Mucosa of descending colon (tissue), 3 donors: ENCODE measurements around the gene AWAT1. TPM values are rescaled to one million over a fixed set of nuclear protein-coding genes. Genes with fewer than 3 reads are reported as not detected.
A peak's percentile ranks its signal among the peaks of the same experiment; 100 is the strongest.

Experiments
- ATAC-seq: fragments of 200-7000 bp; cut with Tn5 transposase; one replicate; pipeline ENCODE4 v1.9.1; 2020; ENCODE audit warnings: mild to moderate bottlenecking, moderate library complexity
- DNase-seq, 3 donors: peaks; one replicate each; pipeline ENCODE4 v3.0.0-alpha.2; 2020
- H3K36me3 ChIP-seq: fragments of 200-600 bp; one replicate; pipeline ENCODE4 v1.8.0; 2021; ENCODE audit warnings: low read depth, mild to moderate bottlenecking
- H3K4me1 ChIP-seq: fragments of 200-600 bp; one replicate; pipeline ENCODE4 v1.8.0; 2021; ENCODE audit warnings: low read depth, mild to moderate bottlenecking
- H3K4me3 ChIP-seq: fragments of 200-600 bp; one replicate; pipeline ENCODE4 v1.8.0; 2021; ENCODE audit warnings: mild to moderate bottlenecking
- H3K9me3 ChIP-seq: fragments of 200-600 bp; one replicate; pipeline ENCODE4 v1.8.0; 2021; ENCODE audit warnings: mild to moderate bottlenecking
- CTCF ChIP-seq: fragments of 200-600 bp; IDR thresholded peaks from one replicate; pipeline ENCODE4 v1.8.0; 2022; ENCODE audit warnings: antibody characterized with exemption, mild to moderate bottlenecking
- intact Hi-C, 2 donors: fragments of 100-400 bp; cut with DNase I in 1 of 2; cut with micrococcal nuclease in 1 of 2; formaldehyde crosslinking; loops; one replicate each; pipeline versions ENCODE4 v1.11.0 to v1.11.1; 2022; cut with DNase I, micrococcal nuclease
- total RNA-seq, 3 donors: library from RNA; stranded (reverse); fragmentation: NEBNext Ultra II Directional in 2 of 3; extraction: Animal tissue kit (Norgen Biotek cat#: 25700) in 2 of 3; gene quantifications; one replicate each; pipeline versions ENCODE4 v1.2.1 to v1.2.4, GENCODE V29; 2021 to 2023
- donor health status: DM: no; HTN: no; CAD: no; lungs with moderate emphysema.
- donor health status: DM: no; HTN: no; CAD: no.
- donor health status: DM: no; HTN: yes; CAD: no.

The AWAT1 gene
- total RNA-seq, 3 donors from 2014 or later = not detected

GRCh38 chrX:70281951-70282350 lies 47.5 kb downstream of the AWAT1 start, which contains the start of gene RAB41:
Gene RAB41 (plus strand): TSS chrX:70282172. CDS start chrX:70282218, 46 bp downstream.
- DNase-seq = no peak
- no peak for TF ChIP-seq CTCF
- no peaks in the 10 kb centered on the region for H3K4me1 ChIP-seq
- no peak within 1 kb of the TSS for H3K4me3 ChIP-seq
- no peak for ATAC-seq
- intact Hi-C loops = no loop called here
- no peaks in the 10 kb centered on the region for H3K36me3 ChIP-seq
- no peaks in the 10 kb centered on the region for H3K9me3 ChIP-seq

GRCh38 chrX:70289168-70289792 lies 54.8 kb downstream of the AWAT1 start:
- Histone ChIP-seq H3K4me3 (peak overlapping the region; percentile 22), H3K36me3 (no peaks in the 10 kb centered on the region), H3K4me1 (peaks cover 6% of the 10 kb centered on the region), H3K9me3 (no peaks in the 10 kb centered on the region)
- TF ChIP-seq CTCF = no peak
- DNase-seq = no peak
- intact Hi-C loops = no loop called here
- peak; percentile 20 for ATAC-seq

Other genes starting within 250 kb of the AWAT1 start
- gene AWAT2, start 184.7 kb upstream of the AWAT1 start, total RNA-seq = not detected
- gene OTUD6A, start 172.2 kb upstream of the AWAT1 start, total RNA-seq = not detected
- 10 to 100 TPM; 51.8 to 78.4 (median 69.7) TPM for gene IGBP1, start 101.2 kb upstream of the AWAT1 start, total RNA-seq
- gene DGAT2L6, start 57.2 kb upstream of the AWAT1 start, total RNA-seq = not detected
- gene P2RY4, start 25.5 kb downstream of the AWAT1 start, total RNA-seq = 1 to 10 TPM in 2 of 3 donors, under 1 TPM in 1; 0.79 to 5.7 (median 1.3) TPM
- gene ARR3, start 33.7 kb downstream of the AWAT1 start, total RNA-seq = 1 to 10 TPM in 1 of 3 donors, under 1 TPM in 1, not detected in 1; 0.60 to 1.2 TPM
- gene RAB41, start 47.5 kb downstream of the AWAT1 start, total RNA-seq = under 1 TPM in 1 of 3 donors, not detected in 2; 0.29 TPM
- 10 to 100 TPM; 34.1 to 47.5 (median 43.9) TPM for gene PDZD11, start 55.3 kb downstream of the AWAT1 start, total RNA-seq
- 10 to 100 TPM in 1 of 3 donors, 1 to 10 TPM in 2; 1.5 to 10.7 (median 3.1) TPM for gene KIF4A, start 55.4 kb downstream of the AWAT1 start, total RNA-seq
- 10 to 100 TPM in 2 of 3 donors, 1 to 10 TPM in 1; 9.0 to 28.5 (median 25.9) TPM for gene GDPD2, start 188.7 kb downstream of the AWAT1 start, total RNA-seq
- 10 to 100 TPM; 41.9 to 76.0 (median 72.8) TPM for gene DLG3, start 210.2 kb downstream of the AWAT1 start, total RNA-seq